ENCODE measurements around the gene SLC22A23.

- TF ChIP-seq GATA2 (IDR thresholded peaks at IDR 0.05; ENCODE audit: low read depth, low read length) (no peak), GATA3 (IDR thresholded peaks at IDR 0.05; ENCODE audit: low read depth, low read length) (no peak)
These were observed 16.9 kb downstream of the SLC22A23 start for GRCh38 chr6:3439961-3440360.
